ENCODE results near the gene HTRA1.

The HTRA1 gene

DNA sequence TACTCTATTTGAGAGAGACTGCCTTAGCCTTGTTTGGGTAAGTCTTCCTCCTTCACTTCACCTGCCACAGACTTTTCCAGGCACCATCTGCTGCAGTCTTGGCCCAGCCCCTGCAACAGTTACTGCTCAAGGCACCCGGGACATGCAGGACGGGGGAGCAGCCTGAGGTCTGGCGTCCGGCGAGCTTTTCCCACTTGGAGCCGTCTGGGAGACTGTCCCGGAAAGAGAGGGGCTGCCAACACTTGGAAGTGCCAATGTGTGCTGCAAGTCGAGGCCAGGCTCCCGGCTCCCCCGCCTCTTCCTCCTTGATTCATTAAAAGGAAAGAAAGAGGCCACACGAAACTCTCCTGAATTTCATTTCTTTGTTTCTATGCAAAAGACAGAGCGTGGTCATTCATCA, 13.7 kb downstream of the HTRA1 start:
- DNase-seq: no peak

DNA sequence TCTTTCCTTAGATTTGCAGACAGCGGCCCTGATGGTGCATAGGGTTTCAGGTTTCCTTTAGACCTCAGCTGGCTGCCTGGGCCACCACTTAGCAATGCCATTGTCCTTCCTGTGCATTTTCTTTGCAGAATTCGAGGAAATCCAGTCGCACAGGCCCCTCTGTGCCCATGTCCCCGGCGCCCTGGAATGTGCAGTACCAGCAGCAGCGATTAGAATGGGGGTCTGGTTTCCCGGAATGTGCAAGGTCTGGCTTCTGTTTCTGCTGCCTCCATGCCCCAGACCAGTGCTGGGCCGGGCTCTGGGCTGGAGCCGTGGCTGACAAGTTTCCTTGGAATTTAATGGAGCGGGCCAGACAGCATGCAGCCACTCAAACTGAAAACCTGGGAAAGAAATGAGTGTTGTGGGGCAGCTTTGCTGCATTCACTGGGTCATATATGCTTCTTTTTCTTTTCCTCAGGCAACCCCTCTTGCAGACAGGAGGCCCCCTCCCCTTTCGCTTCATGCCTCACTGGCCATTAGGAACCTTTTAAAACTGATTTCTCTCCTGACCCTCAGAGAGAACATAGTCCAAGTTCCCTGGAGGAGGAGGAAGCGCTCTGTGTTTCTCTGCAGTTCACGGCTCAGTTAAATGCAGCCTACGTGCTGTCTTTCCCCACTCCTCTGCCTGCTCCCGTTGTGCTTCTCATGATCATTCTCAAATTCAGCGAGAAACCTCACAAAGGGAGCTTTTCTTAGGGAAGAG, 14.4 kb downstream of the HTRA1 start:
- no peak for DNase-seq

DNA sequence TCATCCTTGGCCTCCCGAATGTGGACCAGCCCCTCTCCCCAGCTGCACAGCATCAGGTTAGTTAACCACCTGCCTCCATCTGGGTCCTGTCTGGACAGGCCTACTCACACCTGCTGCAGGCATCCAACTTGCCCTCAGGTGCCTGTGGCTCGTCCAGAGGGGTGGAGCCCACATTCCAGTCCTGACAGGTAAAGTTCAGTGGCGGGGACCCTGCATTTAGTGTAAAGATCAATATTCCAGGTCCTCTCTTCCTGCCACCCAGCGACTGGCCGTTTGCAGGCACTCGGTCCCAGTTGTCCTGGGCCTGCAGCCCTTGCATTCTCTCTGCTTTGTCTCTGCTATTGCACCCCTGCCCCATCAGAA, 15.0 kb downstream of the HTRA1 start:
- no peak for DNase-seq

DNA sequence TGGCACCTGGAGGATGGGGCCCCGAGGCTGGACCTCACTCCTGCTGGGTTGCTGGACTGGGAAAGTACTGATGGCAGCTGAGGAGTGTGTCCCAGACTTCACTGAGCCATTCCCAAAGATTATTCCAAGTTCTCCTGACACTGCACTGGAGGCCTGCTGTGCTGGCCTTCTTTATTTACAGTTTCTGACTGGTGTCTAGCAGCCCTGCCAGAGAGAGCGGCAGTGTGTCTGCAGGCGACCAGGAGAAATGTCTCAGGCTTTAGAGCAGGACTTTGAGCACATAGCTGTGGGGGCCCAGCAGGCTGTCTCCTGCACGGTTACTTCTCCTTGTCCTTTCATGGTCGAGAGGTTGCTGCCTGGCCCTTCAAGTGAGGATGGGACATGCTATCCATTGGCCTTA, 16.1 kb downstream of the HTRA1 start:
- no peak for DNase-seq

DNA sequence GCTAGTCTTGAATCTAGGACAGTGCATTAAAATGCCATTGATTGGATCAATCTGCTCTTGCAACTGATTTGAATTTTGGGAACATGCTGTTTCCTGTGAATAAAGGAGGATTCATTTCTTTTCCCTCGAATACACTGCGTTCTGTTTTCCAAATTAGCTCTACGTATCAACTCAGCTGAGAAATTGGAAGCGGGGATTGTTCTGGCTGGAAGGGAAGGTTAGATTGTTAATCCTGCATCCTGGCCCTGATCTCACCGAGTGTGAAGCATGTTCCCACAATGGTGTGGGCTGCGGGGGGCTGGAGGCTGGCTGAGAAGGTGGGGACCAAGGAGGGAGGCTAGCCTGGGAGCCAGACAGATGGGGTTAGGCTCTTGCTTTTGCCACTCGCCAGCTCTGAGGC, 17.6 kb downstream of the HTRA1 start:
- no peak for DNase-seq

DNA sequence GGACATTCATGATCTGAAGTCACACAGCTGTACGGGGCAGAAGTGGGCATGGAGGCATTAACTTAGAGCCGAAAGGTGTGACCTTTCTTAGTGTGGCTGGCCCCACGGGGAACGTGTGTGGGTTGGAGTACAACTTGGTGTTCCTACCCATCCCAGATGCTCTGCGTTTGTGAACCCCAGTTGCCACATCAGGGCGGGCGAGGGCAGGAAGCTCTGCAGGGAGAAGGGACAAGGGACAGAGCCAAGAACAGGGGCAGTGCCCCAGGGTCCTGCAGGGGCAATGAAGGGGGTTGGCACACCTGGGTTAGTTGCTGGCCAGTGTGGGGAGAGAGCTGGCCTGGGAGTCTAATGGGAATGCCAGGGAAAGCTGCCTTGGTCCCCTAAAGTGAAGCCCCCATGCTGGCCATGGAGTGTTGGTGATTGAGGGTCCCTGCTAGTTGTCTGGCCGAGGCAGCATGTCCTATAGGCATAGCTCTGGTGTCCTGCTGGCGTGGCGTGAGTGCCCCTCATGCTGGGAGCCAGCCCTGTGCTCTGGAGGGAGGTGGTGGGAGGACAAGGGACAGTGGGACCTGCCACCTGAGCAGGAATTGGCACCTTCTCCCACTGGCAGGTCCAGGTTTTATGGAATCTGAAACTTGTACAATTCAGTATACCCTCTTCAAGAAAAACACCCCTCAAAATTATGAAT, 18.9 kb downstream of the HTRA1 start:
- DNase-seq: no peak

DNA sequence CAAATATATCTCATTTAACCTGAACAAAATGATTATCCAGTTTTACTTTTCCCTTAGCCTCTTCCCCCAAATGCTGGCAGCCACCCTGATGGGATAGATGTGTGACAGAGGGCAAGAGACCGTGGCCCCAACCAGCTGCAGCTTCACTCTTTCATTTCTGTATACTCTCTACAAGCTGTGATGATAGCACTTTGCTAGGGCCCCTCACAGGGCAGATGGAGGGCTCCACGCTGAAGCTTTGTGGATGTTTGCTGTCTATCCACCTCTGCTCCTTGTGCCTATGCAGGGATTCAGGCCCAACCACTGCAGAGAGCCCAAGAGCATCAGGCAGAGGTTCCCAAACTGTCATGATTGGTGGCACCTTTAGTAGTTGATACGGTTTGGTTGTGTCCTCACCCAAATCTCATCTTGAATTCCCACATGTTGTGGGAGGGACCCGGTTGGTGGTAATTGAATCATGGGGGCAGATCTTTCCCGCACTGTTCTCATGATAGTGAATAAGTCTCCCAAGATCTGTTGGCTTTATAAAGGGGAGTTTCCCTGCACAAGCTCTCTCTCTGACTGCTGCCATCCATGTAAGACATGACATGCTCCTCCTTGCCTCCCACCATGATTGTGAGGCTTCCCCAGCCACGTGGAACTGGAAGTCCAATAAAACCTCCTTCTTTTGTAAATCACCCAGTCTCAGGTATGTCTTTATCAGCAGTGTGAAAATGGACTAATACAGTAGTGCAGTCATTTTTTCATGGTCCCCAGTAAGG, 20.1 kb downstream of the HTRA1 start:
- no peak for DNase-seq

DNA sequence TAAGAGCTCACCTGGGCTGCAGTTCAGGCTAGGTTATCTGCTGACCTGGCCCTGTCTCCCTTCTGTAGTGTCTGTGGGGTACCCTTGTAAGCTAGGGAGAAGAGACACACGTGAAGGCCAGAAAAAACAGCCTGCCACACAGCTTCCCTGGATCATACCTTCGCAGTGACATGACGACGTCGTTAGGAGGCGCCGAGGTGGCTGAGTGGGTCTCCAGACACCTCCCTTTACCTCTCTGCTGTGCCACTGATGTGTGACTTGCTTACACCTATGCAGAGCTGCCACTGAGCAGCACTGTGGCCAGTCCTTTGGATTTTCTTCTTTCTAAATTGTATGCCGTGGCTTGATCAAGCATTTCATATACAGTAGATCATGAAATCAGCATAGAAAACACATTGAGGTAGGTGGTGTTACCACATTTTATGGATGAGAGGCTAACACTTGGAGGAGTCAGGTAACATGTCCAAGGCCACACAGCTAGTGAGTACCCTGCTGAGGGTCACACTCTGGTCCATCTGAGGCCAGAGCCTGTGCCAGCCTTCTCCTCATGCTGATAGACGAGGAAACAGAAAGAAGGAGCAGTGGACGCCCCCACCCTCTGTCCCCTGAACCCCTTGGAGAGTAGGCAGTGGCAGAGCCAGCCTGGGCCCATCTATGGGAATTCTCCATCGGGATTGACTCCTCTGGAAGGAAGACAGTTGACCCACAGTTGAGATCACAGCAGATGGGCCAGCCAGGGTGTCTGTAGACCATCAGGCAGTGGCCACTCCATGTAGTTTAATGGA, 23.1 kb downstream of the HTRA1 start:
- no peak for DNase-seq

DNA sequence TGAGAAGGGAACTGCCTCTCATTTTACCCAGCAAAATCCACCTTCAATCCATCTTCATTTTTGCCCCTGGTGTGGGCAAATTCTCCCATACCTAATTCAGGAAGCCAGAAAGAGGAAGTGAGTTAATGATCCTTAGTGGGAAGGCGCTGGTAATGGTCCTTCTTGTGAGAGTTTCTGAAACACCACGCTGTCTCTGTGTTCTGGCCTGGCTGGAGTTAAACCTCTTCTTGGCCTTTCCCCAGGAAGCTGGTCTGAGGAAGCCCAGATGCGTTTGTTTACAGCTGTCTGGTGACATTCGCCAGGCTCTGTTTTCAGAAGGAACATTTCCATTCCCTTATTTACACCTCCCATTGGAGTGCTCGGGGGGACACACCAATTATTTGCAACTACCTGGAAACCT, 24.3 kb downstream of the HTRA1 start:
- DNase-seq: no peak

DNA sequence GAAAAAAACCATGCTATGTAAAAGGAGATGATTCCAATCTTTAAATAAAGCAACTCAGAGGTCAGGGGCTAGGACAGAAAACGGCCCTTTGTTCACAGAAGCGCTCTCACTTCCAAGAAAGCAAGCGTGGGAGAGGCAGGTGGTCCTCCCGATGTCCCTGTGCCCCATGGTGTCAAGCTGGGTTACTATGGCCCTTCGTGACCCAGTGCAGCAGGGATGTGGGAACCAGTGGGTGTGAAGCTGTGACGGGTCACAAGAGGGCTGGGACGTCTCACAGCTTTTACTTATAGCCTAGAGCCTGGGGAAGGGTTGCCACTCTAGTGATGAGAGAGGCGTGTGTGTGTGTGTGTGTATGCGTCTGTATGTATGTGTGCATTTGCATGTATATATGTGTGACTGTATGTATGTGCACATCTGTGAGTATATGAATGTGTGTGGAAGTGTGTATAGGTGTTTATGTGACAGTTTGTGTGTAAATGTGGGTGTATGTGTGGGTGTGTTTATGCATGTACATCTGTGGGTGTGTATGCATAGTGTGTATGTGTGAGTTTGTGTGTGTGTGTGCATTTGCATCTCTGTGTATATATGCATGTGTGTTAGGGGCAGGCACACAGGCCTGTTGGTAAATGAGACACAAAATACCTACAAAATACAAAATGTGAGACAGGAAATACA, 25.2 kb downstream of the HTRA1 start:
- no peak for DNase-seq

DNA sequence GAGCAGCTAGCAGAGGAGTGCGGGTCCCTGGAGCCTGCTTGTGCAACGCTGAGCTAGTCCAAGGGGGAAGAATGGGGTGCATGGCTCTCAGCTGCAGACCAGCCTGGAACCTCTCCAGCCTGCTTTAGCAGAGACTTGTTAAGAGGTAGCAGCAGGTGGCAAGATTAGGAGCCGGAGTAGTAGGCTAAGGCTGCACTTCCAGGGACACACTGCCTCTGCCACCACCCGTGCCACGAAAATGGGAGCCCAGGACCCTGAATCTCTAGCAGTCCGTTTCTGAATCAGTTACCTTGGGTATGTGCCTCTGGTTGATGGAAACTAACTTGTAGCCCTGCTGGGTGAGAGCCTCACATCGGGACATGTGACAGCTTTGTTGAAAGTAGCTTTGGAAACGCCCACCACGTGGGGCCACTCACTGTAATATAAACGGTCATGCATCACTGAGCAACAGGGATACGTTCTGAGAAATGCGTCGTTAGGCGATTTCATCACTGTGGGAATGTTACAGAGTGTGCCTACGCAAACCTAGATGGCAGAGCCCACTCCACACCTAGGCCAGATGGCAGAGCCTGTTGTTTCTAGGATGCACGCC, 25.9 kb downstream of the HTRA1 start:
- DNase-seq: no peak

DNA sequence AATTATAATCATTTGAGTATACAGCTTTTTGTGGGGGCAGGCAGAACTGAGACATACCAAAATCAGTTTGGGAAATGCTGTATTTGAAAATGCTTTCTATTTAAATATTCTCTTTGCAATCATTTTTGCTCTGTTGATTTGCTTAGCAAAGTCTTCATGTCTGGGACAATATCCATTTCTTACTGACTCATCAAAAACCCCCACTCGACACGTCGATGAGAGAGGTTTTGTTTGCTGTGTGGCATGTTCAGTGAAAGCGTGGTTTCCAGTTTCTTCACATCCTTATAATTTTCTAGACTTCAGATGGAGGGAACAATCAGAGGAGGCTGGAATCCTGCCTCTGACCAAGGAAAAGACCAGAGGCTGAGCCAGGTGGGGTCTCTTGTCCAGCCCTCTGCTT, 28.9 kb downstream of the HTRA1 start:
- DNase-seq: no peak

DNA sequence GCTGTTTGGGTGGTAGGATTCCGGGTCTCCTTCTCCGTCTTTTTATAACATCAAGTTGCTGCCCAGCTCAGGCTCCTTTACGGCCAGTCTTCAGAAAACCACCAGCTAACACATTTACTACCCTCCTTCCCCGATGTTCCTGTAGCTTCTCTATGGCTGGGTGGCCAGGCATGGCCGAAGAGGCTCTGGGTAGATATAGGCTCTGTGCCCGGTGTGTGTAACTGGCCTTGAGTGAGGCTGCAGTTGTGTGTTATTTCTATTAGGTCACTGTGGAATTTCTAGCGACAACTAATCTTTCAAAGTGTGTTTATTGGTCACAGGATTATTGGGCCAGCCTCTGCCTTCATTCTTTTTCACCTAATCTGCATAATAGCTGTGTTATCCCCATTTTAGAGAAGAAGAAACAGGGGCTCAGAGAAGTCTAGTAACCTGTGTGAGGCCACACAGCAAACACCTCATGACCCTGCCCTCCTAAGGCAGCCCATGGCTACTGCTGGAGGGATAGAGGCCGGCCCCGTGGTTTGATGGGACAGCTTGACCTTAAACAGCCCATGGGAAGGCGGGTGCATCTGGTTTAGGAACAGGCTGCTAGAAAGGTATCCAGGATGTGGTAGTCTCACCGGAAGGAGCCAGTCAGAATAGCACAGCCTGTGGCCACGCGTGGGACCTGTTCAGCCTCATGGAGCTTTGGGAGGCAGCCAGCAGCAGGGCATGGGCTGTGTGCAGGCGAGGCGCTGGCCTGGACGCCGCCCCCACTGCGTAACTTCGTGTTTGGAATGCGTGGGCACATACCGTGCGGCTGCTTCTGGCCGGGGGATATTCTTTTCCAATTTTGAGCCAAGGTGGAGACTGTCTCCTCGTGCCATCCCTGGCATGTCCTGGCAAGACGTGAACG, 29.7 kb downstream of the HTRA1 start:
- peak; percentile 61 for DNase-seq

DNA sequence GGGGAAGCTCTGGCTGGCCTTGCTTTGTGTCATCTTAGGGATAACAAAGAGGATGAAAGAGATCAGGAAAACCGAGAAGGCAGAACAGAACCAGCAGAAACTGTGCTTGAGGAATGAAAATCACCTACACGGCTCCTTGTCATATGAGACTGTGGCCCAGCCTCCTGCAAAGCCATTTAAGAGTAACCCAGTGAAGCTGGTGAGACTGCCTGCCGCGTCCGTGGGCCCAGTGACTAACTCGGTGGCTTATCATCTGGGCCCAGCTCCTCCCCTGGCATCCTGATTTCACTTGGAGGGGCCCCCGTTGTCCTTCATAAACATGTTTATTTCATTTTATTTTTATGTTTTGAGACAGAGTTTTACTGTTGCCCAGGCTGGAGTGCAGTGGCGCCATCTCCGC, 30.7 kb downstream of the HTRA1 start:
- peak; percentile 16 for DNase-seq

DNA sequence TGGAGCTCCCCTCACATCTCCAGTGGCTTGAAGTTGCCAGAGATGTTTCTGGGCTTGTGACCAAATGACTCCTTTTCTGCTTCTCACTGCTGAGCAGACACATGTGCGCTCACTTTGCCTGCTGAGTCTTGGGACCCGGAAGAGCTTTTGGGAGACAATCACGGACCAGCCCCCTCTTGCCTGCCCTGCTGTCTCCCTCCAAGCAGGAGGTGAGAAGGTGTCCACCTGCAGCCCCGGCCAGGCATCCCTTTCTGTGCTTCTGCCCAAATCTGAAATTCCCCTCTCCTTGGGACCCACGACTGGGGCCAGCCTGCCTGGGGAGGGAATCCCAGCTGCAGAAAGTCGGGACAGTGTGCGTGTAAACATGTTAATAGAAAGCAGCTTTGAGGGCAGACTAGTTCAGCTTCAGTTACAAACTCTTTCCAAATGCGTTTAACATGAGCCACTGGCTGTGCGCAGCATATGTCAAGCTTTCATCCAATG, 31.7 kb downstream of the HTRA1 start:
- no peak for DNase-seq

DNA sequence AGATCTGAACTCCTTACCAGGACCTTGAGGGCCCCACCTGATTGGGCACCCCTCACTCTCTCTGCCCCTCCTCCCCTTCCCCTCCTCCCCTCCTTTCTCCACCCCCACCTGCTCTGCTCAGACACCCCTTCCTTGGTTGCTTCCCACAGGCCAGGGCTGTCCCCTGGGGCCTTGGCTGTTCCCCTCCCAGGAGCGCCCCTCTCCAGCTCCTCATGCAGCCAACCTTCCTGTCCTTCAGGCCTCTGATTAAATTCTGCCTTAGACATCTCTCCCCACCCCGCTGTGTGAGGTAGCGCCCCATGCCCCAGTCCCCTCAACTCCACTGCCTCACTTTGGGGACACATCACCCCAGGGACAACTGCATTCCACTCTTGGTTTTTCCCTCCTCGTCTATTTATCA, 32.4 kb downstream of the HTRA1 start:
- no peak for DNase-seq

DNA sequence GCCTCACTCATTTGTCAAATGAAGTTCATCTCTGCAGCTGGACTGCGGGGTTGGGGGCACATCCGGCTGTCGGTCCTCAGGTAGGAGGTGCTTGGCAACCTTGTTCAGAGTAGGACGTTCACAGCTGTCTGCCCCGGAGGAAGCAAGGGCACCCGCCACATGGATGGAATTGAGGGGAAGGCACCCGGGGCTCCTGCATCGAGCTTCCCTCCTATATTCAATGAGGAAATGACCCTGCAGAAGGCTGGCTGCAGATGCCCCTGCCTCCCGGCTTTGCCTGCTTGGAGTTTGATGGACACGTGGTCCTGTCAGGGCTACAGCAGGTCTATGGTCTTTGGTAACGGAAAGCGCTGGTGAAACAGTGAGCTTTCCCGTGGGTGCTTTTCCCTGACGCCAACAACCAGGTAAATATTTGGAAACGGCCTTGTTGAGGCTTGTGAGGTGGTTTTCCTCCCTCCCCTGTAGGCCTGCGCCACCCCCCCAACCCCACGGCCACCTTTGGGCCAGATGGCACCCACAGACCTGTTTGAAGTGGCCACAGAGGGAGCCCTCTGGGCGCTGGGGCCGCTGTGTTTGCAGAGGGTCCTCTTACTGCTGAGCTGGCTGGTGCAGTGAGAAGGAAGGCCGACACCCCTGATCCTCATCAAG, 32.9 kb downstream of the HTRA1 start:
- no peak for DNase-seq

DNA sequence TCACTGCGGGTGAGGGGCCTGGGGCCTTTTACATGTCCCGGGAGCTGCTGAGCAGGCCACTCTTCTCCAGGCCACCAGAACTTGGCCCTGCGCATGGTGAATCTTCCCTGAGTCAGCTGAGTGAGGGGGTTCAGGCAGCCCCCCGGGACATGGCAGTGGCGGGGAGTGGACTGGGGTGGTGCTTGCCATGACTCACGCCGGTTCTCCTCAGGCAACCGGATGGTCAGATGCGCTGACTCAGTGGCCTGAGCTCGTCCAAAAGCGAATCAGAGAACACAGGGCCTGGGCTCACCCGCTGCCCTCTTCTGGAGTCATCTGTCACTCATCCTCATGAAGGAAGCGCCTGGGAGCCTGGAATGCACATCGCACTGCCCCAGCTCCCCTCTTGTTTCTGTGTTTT, 33.5 kb downstream of the HTRA1 start:
- no peak for DNase-seq

DNA sequence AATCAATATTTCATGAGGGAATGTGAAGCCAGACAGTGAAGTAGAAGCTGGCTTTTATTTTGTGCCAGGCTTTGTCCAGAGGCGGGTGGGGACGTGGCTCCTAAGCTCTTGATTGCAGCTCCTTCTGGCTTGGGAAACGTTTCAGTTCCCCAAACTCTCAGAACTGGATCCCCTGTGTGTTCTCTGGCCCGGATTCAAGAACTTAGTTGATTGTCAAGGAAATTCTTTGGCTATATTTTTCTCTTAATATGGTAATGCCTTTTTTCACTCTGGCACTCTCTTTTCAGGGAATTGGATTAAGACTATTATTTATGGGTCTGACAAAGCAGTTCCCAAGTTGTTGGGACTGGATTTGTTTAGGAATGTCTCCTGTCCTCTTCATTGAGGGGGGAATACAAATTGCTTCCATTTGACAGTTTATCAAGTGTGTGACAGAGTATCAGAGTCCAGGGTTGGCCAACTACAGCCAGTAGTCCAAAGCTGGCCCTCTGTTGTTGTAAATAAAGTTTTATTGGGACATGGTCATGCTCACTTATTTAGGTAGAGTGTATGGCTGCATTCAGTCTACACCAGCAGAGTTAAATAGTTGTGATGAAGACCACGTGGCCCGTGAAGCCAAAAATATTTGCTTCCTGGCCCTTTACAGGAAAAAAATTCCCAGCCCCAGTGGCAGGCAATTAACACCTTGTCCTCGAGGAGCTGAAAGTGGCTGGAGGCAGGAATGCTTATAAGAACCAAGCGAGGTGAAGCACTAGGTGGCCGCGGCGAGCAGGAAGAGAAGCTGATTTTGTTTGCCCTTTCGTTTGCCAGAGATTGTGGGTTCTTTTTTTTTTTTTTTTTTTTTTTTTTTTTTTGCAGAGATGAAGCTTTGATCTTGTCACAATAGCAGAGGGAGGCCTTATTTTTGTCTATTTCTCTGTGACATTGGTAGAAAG, 34.3 kb downstream of the HTRA1 start:
- DNase-seq: no peak
